AML-193 (cell line): ENCODE results near the gene ERGIC3.

Experiments
- DNase-seq, 2 experiments: peaks; one replicate each; lab custom pipeline; 2025; lab: John Stamatoyannopoulos, UW

Gene ERGIC3

DNA sequence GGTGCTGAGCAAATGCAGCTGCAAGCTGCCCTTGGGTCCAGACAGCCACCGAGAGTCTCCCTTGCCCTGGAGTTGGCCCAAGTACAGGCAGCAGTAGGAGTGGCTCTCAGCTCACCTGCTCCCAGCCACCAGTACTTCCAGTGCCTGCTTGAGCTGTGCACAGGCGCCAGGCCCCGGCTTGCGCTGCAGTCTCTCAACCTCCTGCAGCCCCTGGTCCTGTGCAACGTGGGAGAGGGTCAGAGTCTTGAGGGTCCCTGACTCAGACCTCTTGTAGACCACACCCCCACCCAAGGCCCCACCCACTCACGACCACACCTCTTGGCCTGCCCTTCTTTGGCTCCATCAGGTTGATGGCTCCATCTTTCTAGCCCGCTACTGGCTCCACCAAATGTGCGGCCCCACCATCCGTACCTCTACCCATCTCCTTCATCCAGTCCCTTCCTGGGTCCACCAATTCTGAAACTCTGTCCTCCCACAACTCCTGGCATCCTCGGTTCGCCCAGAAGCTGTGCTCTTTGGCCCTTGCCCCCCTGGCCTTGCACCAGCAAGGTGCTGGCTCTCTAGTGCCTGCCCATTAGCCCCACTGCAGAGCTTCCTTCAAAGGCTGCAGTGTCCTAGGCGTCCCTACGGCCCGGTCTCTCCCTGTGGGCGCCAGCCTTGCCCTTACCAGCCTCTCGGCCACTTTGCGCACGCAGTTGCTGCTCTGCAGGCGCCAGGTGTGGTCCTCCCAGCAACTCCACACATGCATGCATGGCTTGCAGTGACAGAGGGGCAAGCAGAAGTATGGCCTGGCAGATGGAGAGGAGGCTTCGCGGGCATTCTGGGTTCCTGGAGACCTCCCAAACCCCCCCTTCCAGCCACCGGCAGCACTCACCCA lies 57.3 kb downstream of the ERGIC3 start:
- no peak for DNase-seq

DNA sequence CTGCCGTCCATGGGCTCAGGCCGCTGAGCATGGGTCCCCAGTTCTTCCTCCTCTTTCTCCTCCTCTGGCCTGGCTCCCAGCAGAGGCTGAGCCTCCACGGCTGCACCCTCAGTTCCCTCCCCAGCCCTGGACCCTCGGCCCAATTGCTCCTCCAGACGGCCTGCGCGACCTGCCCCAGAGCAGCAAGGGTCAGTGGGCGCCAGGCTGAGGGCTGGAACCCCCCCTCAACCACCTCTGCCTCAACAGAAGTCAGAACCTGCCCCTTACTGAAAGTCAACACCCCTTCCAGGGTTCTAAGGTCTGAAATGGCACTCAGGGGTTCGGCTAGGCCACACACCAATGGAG lies 57.9 kb downstream of the ERGIC3 start:
- DNase-seq: no peak

GRCh38 chr20:35600176-35600992 lies 58.5 kb downstream of the ERGIC3 start:
- no peak for DNase-seq

- DNase-seq: no peak
Measured at GRCh38 chr20:35600993-35601973, 59.4 kb downstream of the ERGIC3 start.

DNA sequence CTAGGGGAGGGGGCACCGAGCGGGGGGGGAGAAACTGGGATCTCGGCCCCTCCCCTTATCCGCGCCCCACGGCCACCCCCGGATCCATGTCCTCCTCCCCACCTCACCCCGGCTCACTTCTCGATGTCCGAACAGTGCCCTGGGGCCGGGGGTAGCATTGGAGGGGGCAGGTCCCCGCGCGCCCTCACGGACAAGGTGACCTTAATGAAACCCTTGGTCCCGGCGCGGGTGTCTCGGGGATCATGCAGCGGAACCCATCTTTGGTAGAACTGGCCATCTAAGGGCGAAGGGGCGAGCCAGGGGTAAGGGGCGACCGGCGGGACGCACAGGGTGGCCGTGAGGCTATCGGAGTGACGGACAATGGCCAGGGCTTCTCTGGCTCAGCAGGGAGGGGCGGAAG lies 60.1 kb downstream of the ERGIC3 start:
- no peak for DNase-seq

DNA sequence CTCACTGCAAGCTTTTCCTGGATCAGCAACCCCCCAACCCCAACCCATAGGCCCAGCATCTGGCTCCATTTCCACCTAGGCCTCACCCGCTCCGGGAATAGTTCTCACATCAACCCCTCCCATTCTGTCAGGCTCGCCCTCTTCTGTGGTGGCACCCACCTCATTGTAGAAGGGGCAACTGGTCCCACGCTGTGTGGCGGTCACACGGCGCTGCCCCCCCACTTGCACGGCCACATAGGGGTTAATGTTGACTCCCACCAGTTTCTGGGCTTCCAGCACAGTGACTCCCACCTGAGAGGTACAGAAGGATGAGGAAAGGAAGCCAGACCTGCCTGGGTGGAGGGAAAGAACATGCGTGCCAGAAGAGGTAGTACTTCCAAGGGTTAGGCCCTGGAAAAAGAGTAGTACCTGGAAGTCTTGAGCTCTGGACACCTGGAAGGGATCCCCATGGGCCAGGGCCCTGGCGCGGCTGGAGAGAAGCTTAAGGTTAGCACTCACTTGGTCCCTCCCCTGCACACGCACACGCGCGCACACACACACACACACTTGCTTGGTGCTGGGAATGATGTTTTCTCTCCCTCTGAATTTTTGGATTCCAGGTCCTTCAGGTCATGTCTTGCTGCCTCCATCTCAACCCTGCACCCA lies 61.1 kb downstream of the ERGIC3 start:
- DNase-seq: no peak

GRCh38 chr20:35603695-35604448 lies 62.0 kb downstream of the ERGIC3 start:
- no peak for DNase-seq

GRCh38 chr20:35604449-35604747 lies 62.5 kb downstream of the ERGIC3 start:
- no peak for DNase-seq

- no peak for DNase-seq
Measured at GRCh38 chr20:35606127-35606526, 64.2 kb downstream of the ERGIC3 start.
